Measurements from ENCODE around the gene SLC39A11. TPM values are rescaled to one million over a fixed set of nuclear protein-coding genes. Genes with fewer than 3 reads are reported as not detected.
A peak's percentile ranks its signal among the peaks of the same experiment; 100 is the strongest.

SLC39A11 gene
- total and polyA plus RNA-seq, 2 of the 13 experiments (the other 11 are each of a cell fraction or from before 2014, with no cell fraction given) = 17.2 to 31.5 TPM

DNA sequence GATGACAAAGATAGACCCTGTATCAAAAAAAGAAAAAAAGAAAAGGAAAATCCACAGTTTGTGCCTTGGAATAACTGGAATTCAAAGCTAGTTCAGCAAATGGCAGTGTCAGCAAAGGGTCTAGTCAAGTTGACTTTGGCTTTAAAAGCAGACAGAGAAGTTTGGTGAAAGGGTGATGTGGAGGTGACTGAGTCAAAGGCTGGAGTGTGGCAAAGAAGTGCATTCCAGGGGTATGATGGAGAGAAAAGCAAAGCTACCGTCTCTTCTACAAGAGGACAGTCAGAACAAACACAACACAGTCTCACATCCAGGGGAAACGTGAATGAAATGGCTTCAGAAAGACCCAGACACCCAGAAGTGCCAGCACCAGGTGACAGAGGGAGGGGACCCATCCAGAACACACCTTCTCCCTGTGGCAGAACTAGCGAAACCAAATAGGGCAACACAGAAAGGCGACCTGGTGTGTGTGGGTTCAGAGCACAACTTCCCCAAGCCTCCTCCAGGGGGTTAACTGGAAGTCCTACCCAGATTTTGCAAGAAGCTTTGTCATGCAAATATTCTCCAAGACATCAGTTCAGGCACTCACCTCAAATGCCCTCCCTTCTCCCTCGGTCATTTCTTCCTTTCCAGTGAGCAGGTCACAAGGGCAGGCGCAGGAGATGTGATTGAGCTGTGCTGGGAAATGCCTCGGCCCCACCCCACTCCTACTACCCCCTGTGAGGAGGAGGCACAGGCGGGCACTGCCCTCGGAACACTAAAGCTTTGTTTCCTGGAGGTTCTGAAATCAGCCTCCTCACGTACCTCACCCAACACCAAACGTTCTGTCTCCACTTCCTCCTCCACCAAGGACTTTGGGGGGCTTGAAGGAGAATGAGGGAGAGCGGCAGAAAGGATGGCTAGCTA, 489.7 kb downstream of the SLC39A11 start (continued):
- TF ChIP-seq, protein P1, sequence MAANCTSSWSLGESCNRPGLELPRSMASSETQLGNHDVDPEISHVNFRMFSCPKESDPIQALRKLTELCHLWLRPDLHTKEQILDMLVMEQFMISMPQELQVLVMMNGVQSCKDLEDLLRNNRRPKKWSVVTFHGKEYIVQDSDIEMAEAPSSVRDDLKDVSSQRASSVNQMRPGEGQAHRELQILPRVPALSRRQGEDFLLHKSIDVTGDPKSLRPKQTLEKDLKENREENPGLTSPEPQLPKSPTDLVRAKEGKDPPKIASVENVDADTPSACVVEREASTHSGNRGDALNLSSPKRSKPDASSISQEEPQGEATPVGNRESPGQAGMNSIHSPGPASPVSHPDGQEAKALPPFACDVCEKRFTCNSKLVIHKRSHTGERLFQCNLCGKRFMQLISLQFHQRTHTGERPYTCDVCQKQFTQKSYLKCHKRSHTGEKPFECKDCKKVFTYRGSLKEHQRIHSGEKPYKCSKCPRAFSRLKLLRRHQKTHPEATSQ (CRISPR knock-in tag; IDR thresholded peaks at IDR 0.05; ENCODE audit: borderline replicate concordance) = no peak
- TF ChIP-seq THAP11 (CRISPR knock-in tag; IDR thresholded peaks at IDR 0.05) (no peak), SOX13 (IDR thresholded peaks at IDR 0.05) (no peak), SOX13 (CRISPR knock-in tag; conservative IDR thresholded peaks at IDR 0.05 in 1 of 2, IDR thresholded peaks at IDR 0.05 in 1 of 2) (0 out of 4 replicates have a peak, but pooled peaks of 1 of the 2 experiments have one; percentile 39)

DNA sequence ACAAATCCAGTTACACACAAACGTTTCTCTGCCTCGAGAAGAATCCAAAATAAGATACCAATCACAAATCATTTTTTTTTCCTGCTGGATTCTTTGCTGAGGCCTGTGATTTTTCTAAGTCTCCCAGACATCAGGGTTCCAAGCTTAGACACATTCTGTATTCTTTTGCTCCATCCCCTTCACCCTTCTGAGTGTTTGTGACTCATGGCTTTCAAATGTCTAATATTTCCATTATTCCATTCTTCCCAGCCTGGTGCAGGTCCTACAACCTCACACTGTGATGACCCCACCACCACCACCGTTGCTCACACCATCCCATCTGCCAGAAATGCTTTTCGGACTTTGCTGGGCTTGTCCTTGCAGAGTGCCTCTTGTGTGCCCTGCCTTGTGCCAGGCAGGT, 491.6 kb downstream of the SLC39A11 start:
- Histone ChIP-seq H3K9ac (ENCODE audit: insufficient read depth, low read depth, low read length) (no peak overlapping the region), H3K9me3 (ENCODE audit: low read length) (no peaks in the 10 kb centered on the region), H3K4me1 (ENCODE audit: insufficient read depth, low read length) (peaks cover 54% of the 10 kb centered on the region), H3K4me2 (ENCODE audit: low read depth, low read length) (no peak overlapping the region), H3K27ac (ENCODE audit: extremely low read length, insufficient read depth, low read length) (no peak overlapping the region), H3K27me3 (ENCODE audit: control insufficient read depth in 1 of 2, insufficient read depth in 2 of 2, low read length in 2 of 2) (no peaks in the 10 kb centered on the region), H4K20me1 (ENCODE audit: insufficient read depth, low read length) (no peaks in the 10 kb centered on the region), H3K79me2 (ENCODE audit: insufficient read depth, low read length) (no peaks in the 10 kb centered on the region), H3K4me3 (replicated peaks in 1 of 3; ENCODE audit: insufficient read depth in 1 of 3, low read depth in 2 of 3, low read length in 3 of 3) (no peak overlapping the region), H2AFZ (ENCODE audit: low read length) (no peak overlapping the region), H3K36me3 (replicated peaks in 1 of 2; ENCODE audit: control insufficient read depth in 1 of 2, insufficient read depth in 2 of 2, low read length in 2 of 2) (no peaks in the 10 kb centered on the region)
- DNase-seq (ENCODE audit: low spot score) (no peak), ATAC-seq (no peak), FAIRE-seq (no peak)
- no TSS peak for BruUV-seq (replicated peaks)
- TF ChIP-seq, protein P2, sequence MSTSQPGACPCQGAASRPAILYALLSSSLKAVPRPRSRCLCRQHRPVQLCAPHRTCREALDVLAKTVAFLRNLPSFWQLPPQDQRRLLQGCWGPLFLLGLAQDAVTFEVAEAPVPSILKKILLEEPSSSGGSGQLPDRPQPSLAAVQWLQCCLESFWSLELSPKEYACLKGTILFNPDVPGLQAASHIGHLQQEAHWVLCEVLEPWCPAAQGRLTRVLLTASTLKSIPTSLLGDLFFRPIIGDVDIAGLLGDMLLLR (CRISPR knock-in tag; IDR thresholded peaks at IDR 0.05) = no peak
- TF ChIP-seq KLF13 (CRISPR knock-in tag; IDR thresholded peaks at IDR 0.05) (no peak), TCF7L2 (IDR thresholded peaks at IDR 0.05; ENCODE audit: low read depth, low read length) (no peak)
- intact Hi-C loops (cut with micrococcal nuclease; ENCODE audit: unreplicated experiment) (no loop called here), in situ Hi-C loops (cut with HindIII; ENCODE audit: extremely low pct_ligation_motif_present, low pct_unique_long_range_greater_than_20kb) (no loop called here)
- ChIA-PET POLR2A (no interaction called here), CTCF (ENCODE audit: low intra/inter-chr PET ratio, low total read pairs) (no interaction called here)
- WGBS (ENCODE audit: low lambda C conversion rate) = 40% methylated on average over 4 of the region's 4 CpGs

Measured in HepG2 (cell line).